ENCODE data around the gene RTTN. TPM values are rescaled to one million over a fixed set of nuclear protein-coding genes. Genes with fewer than 3 reads are reported as not detected.
"Not testable (repeated sequence)": the region's sequence is repeated elsewhere in the genome, so short reads cannot be mapped to it uniquely, and the experiment has no call there.

RTTN gene
- total RNA-seq, 4 donors from 2014 or later: 5.2 to 27.9 (median 10.5) TPM

GRCh38 chr18:69980509-69980908 is 225.0 kb downstream of the RTTN start:
- no peak for ATAC-seq
- peaks cover 0 to 15% of the 10 kb centered on the region in 2 donors for H3K36me3 ChIP-seq
- WGBS, 2 donors (ENCODE audit: low coverage in 1 of 2): 68 to 71% methylated on average over 4 of the region's 4 CpGs

GRCh38 chr18:69978732-69979715 is 226.5 kb downstream of the RTTN start:
- TF ChIP-seq POLR2A (IDR thresholded peaks at IDR 0.05): no peak
- no peak for TF ChIP-seq POLR2AphosphoS5 (IDR thresholded peaks at IDR 0.05)
- no peak for TF ChIP-seq EP300 (IDR thresholded peaks at IDR 0.05)
- no peak for TF ChIP-seq CTCF (IDR thresholded peaks at IDR 0.05)
- Histone ChIP-seq H3K27me3 (no peaks in the 10 kb centered on the region), H3K9me3 (peaks cover 0 to 37% (median 0%) of the 10 kb centered on the region in 3 donors), H3K4me1 (no peaks in the 10 kb centered on the region), H3K4me3 (no peak overlapping the region), H3K36me3 (peaks cover 0 to 15% of the 10 kb centered on the region in 2 donors), H3K27ac (no peak overlapping the region)
- 81 to 87% methylated on average over 5 to 10 of the region's 13 CpGs for WGBS, 2 donors (ENCODE audit: low coverage in 1 of 2)
- ATAC-seq: no peak

More at GRCh38 chr18:69980509-69980908, 225.0 kb downstream of the RTTN start:
- Histone ChIP-seq H3K4me3 (no peak overlapping the region), H3K27me3 (no peaks in the 10 kb centered on the region), H3K9me3 (peaks cover 0 to 24% (median 0%) of the 10 kb centered on the region in 3 donors), H3K27ac (no peak overlapping the region), H3K4me1 (no peaks in the 10 kb centered on the region)
- TF ChIP-seq EP300 (IDR thresholded peaks at IDR 0.05): no peak
- no peak for TF ChIP-seq POLR2AphosphoS5 (IDR thresholded peaks at IDR 0.05)

- peaks cover 0 to 44% (median 0%) of the 10 kb centered on the region in 3 donors for H3K9me3 ChIP-seq
- ATAC-seq: not testable (repeated sequence)
- 91 to 100% methylated on average over 1 to 4 of the region's 4 CpGs for WGBS, 2 donors (ENCODE audit: low coverage in 1 of 2)
Observed at GRCh38 chr18:69975294-69975693, 230.2 kb downstream of the RTTN start.

GRCh38 chr18:69974365-69974764 is 231.1 kb downstream of the RTTN start:
- H3K4me1 ChIP-seq: no peaks in the 10 kb centered on the region
- ATAC-seq: no peak
- H3K9me3 ChIP-seq: peaks cover 0 to 44% (median 0%) of the 10 kb centered on the region in 3 donors
- TF ChIP-seq EP300 (IDR thresholded peaks at IDR 0.05) (no peak), CTCF (IDR thresholded peaks at IDR 0.05) (no peak), POLR2A (IDR thresholded peaks at IDR 0.05) (no peak), POLR2AphosphoS5 (IDR thresholded peaks at IDR 0.05) (no peak)
- no peaks in the 10 kb centered on the region for H3K27me3 ChIP-seq
- peaks cover 0 to 15% of the 10 kb centered on the region in 2 donors for H3K36me3 ChIP-seq
- WGBS, 2 donors (ENCODE audit: low coverage in 1 of 2): no CpG with 5 or more reads among the region's 1 CpG
- H3K4me3 ChIP-seq: no peak overlapping the region
- no peak overlapping the region for H3K27ac ChIP-seq

More at GRCh38 chr18:69975294-69975693, 230.2 kb downstream of the RTTN start:
- not testable (repeated sequence) for H3K4me1 ChIP-seq, H3K27me3 ChIP-seq, H3K27ac ChIP-seq, H3K4me3 ChIP-seq
- peaks cover 0 to 15% of the 10 kb centered on the region in 2 donors for H3K36me3 ChIP-seq

- 90 to 100% methylated on average over 1 to 2 of the region's 2 CpGs for WGBS, 2 donors (ENCODE audit: low coverage in 1 of 2)
- no peak for ATAC-seq
- no peak for TF ChIP-seq EP300 (IDR thresholded peaks at IDR 0.05)
- TF ChIP-seq CTCF (IDR thresholded peaks at IDR 0.05): no peak
- TF ChIP-seq POLR2A (IDR thresholded peaks at IDR 0.05): no peak
- TF ChIP-seq POLR2AphosphoS5 (IDR thresholded peaks at IDR 0.05): no peak
- Histone ChIP-seq H3K4me3 (no peak overlapping the region), H3K4me1 (no peaks in the 10 kb centered on the region), H3K36me3 (no peaks in the 10 kb centered on the region), H3K27me3 (no peaks in the 10 kb centered on the region), H3K27ac (no peak overlapping the region), H3K9me3 (peaks cover 0 to 17% (median 0%) of the 10 kb centered on the region in 3 donors)
Observed at GRCh38 chr18:69969491-69969890, 236.0 kb downstream of the RTTN start.

Measured in gastroesophageal sphincter (tissue), 4 donors.